ENCODE measurements around the gene UROC1. TPM values are rescaled to one million over a fixed set of nuclear protein-coding genes. Genes with fewer than 3 reads are reported as not detected.
A peak's percentile ranks its signal among the peaks of the same experiment; 100 is the strongest.

UROC1 gene
- total and polyA plus RNA-seq, 9 of the 15 experiments (the other 6 are each of a cell fraction or from before 2014, with no cell fraction given), result not detected

GRCh38 chr3:126433496-126434263 lies 83.9 kb downstream of the UROC1 start:
- H3K9ac ChIP-seq (ENCODE audit: insufficient read depth in 1 of 2, low read depth in 2 of 2, low read length in 2 of 2), result no peak overlapping the region
- H3K27me3 ChIP-seq (ENCODE audit: control insufficient read depth in 2 of 2, insufficient read depth in 2 of 2, low read length in 2 of 2), result no peaks in the 10 kb centered on the region
- FAIRE-seq, result no peak
- ATAC-seq, result no peak
- no peak for TF ChIP-seq IRF2 (CRISPR knock-in tag; IDR thresholded peaks at IDR 0.05)
- no peaks in the 10 kb centered on the region for H3K9me1 ChIP-seq (ENCODE audit: control insufficient read depth, insufficient read depth, low read length)
- no peak overlapping the region for H3K27ac ChIP-seq (ENCODE audit: extremely low read depth, low read depth, low read length)
- 99% methylated on average over 7 of the region's 13 CpGs for WGBS (ENCODE audit: insufficient coverage, low coverage, missing lambda C conversion rate)
- no peak overlapping the region for H2AFZ ChIP-seq (ENCODE audit: low read depth, low read length)
- BruUV-seq (replicated peaks), result no TSS peak
- DNase-seq (ENCODE audit: extremely low read depth in 1 of 4, low spot score in 3 of 4), result no peak
- POLR2A ChIA-PET, result interaction anchor here (0.6 to 1.0 kb wide), 2 partner anchors 13 to 93 kb away, joined by 3 read pairs; no protein-coding TSS in a partner anchor
- CTCF ChIA-PET (ENCODE audit: low intra/inter-chr PET ratio), result no interaction called here
- no peaks in the 10 kb centered on the region for H3K79me2 ChIP-seq (ENCODE audit: control insufficient read depth, insufficient read depth, low read length)
- no peak overlapping the region for H3K4me3 ChIP-seq
- no peaks in the 10 kb centered on the region for H3K9me3 ChIP-seq (replicated peaks; ENCODE audit: control insufficient read depth, insufficient read depth, low read depth, low read length)
- H3K4me2 ChIP-seq (ENCODE audit: insufficient read depth, low read length), result no peak overlapping the region
- H3K4me1 ChIP-seq (replicated peaks in 1 of 2; ENCODE audit: control insufficient read depth in 2 of 2, insufficient read depth in 2 of 2, low read length in 2 of 2), result no peaks in the 10 kb centered on the region; a peak in 1 of 5 replicates
- in situ Hi-C loops (cut with MboI), result no loop called here
- peaks cover 7% of the 10 kb centered on the region; the same call in 1 of the 3 replicates for H3K36me3 ChIP-seq (ENCODE audit: control insufficient read depth, insufficient read depth, low read length)
- no peaks in the 10 kb centered on the region for H4K20me1 ChIP-seq (replicated peaks; ENCODE audit: control insufficient read depth, insufficient read depth, low read length)
- intact Hi-C loops (cut with micrococcal nuclease), result no loop called here

- intact Hi-C loops (cut with micrococcal nuclease), result no loop called here
- Histone ChIP-seq H3K36me3 (ENCODE audit: control insufficient read depth, insufficient read depth, low read length) (peaks cover 7% of the 10 kb centered on the region; the same call in 1 of the 3 replicates), H3K4me1 (replicated peaks in 1 of 2; ENCODE audit: control insufficient read depth in 2 of 2, insufficient read depth in 2 of 2, low read length in 2 of 2) (no peaks in the 10 kb centered on the region; a peak in 1 of 5 replicates), H3K27me3 (ENCODE audit: control insufficient read depth in 2 of 2, insufficient read depth in 2 of 2, low read length in 2 of 2) (no peaks in the 10 kb centered on the region), H3K4me3 (no peak overlapping the region), H3K9ac (ENCODE audit: insufficient read depth in 1 of 2, low read depth in 2 of 2, low read length in 2 of 2) (no peak overlapping the region), H4K20me1 (replicated peaks; ENCODE audit: control insufficient read depth, insufficient read depth, low read length) (no peaks in the 10 kb centered on the region), H3K4me2 (ENCODE audit: insufficient read depth, low read length) (no peak overlapping the region), H3K79me2 (ENCODE audit: control insufficient read depth, insufficient read depth, low read length) (no peaks in the 10 kb centered on the region), H3K27ac (ENCODE audit: extremely low read depth, low read depth, low read length) (no peak overlapping the region), H3K9me1 (ENCODE audit: control insufficient read depth, insufficient read depth, low read length) (no peaks in the 10 kb centered on the region), H3K9me3 (replicated peaks; ENCODE audit: control insufficient read depth, insufficient read depth, low read depth, low read length) (no peaks in the 10 kb centered on the region), H2AFZ (ENCODE audit: low read depth, low read length) (no peak overlapping the region)
- 93% methylated on average over 3 of the region's 6 CpGs for WGBS (ENCODE audit: insufficient coverage, low coverage, missing lambda C conversion rate)
- no TSS peak for BruUV-seq (replicated peaks)
- ATAC-seq, result no peak
- in situ Hi-C loops (cut with MboI), result no loop called here
- no peak for TF ChIP-seq ZNF174 (CRISPR knock-in tag; IDR thresholded peaks at IDR 0.05)
- no peak for TF ChIP-seq SNRNP70 (optimal IDR thresholded peaks at IDR 0.05; ENCODE audit: low read depth, low read length)
- TF ChIP-seq EP300 (IDR thresholded peaks at IDR 0.05; ENCODE audit: low read length), result no peak
- TF ChIP-seq ZNF184 (CRISPR knock-in tag; IDR thresholded peaks at IDR 0.05), result no peak
- 0 out of 2 replicates have a peak, but pooled peaks have one; percentile 6 for TF ChIP-seq POLR2G (IDR thresholded peaks at IDR 0.05; ENCODE audit: low read depth, low read length)
- TF ChIP-seq, protein P1, sequence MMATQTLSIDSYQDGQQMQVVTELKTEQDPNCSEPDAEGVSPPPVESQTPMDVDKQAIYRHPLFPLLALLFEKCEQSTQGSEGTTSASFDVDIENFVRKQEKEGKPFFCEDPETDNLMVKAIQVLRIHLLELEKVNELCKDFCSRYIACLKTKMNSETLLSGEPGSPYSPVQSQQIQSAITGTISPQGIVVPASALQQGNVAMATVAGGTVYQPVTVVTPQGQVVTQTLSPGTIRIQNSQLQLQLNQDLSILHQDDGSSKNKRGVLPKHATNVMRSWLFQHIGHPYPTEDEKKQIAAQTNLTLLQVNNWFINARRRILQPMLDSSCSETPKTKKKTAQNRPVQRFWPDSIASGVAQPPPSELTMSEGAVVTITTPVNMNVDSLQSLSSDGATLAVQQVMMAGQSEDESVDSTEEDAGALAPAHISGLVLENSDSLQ (IDR thresholded peaks at IDR 0.05), result no peak
- no peak for FAIRE-seq
- CTCF ChIA-PET (ENCODE audit: low intra/inter-chr PET ratio), result no interaction called here
- DNase-seq (ENCODE audit: extremely low read depth in 1 of 4, low spot score in 3 of 4), result no peak
- POLR2A ChIA-PET, result no interaction called here
Observed at GRCh38 chr3:126433105-126433430, 84.5 kb downstream of the UROC1 start.
